Measurements from ENCODE around the gene EEFSEC. TPM values are rescaled to one million over a fixed set of nuclear protein-coding genes. Genes with fewer than 3 reads are reported as not detected.

The EEFSEC gene
- total RNA-seq, 1 donor from 2014 or later: 7.1 TPM

DNA sequence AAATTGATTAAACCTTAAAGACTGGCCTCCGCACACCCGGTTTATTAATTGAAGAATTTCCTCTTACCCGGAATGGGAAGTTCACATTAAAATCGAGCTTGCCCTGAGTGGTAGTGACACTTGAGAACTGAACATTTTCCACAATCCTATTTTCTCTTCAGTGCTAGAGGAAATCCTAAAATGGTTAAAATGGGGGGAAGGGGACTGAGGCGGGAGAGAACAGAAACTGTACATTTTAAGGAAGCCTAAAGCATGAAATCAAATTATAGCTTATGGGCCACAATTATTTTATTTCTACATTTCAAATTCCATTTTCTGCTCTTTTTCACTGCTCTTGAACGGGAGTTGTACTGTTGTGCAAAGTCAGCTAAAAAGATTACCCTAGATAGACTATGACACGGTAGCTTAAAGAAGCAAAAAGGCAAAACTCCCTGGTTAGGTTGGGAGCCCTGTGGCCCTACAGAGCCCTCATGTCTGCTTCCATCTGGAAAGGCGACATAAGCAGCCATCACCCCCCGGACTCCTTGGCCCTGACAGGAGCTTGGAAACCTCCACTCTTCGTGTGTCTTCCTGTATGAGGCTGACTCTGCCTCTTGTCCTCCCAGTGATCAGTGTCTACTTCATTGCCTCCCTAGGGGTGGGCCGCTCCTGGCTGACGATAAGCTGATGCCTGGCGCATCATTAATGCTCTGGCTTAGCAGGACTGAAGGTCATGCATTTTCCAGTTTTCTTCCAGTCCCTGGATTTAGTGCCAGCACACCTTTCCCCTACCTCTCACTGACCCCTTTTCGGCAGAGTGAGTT, 79.3 kb downstream of the EEFSEC start:
- peaks cover 2% of the 10 kb centered on the region for H3K27me3 Mint-ChIP-seq (ENCODE audit: unreplicated experiment)
- H3K27ac Mint-ChIP-seq (ENCODE audit: unreplicated experiment): no peak overlapping the region

DNA sequence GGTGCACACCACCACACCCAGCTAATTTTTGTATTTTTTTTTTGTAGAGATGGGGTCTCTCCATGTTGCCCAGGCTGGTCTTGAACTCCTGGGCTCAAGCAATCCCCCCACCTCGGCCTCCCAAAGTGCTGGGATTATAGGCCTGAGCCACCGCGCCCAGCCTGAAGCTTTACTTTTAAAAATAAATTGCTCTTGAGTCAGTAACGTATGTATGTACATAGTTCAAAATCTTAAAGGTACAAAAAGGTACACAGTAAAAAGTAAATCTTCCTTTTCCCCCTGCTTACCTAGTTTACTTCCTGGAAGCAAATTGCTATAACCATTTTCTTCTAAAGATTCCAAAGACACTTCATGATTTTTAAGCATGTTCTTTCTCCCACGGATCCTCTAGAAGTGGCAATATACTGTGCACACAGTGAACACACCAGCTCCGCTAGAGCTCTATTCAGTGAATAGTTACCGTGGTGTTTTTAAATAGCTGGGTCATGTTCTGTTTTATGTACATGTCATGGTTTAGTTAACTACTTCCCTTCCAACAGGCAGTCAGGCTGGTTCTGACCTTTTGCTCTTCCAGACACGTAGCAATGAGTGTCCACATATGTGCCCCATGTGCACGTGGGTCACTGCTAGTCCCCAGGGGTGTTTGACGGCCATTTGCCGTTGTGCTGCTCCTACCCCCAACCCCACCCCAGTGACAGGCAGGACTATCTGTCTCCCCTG, 82.1 kb downstream of the EEFSEC start:
- H3K9me3 Mint-ChIP-seq (ENCODE audit: unreplicated experiment): no peaks in the 10 kb centered on the region
- peaks cover 2% of the 10 kb centered on the region for H3K27me3 Mint-ChIP-seq (ENCODE audit: unreplicated experiment)
- H3K4me1 Mint-ChIP-seq (ENCODE audit: unreplicated experiment): peaks cover 18% of the 10 kb centered on the region
- H3K27ac Mint-ChIP-seq (ENCODE audit: unreplicated experiment): no peak overlapping the region
- TF ChIP-seq, protein P1, sequence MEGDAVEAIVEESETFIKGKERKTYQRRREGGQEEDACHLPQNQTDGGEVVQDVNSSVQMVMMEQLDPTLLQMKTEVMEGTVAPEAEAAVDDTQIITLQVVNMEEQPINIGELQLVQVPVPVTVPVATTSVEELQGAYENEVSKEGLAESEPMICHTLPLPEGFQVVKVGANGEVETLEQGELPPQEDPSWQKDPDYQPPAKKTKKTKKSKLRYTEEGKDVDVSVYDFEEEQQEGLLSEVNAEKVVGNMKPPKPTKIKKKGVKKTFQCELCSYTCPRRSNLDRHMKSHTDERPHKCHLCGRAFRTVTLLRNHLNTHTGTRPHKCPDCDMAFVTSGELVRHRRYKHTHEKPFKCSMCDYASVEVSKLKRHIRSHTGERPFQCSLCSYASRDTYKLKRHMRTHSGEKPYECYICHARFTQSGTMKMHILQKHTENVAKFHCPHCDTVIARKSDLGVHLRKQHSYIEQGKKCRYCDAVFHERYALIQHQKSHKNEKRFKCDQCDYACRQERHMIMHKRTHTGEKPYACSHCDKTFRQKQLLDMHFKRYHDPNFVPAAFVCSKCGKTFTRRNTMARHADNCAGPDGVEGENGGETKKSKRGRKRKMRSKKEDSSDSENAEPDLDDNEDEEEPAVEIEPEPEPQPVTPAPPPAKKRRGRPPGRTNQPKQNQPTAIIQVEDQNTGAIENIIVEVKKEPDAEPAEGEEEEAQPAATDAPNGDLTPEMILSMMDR (IDR thresholded peaks at IDR 0.05; ENCODE audit: unreplicated experiment): no peak
- H3K36me3 Mint-ChIP-seq (ENCODE audit: low read depth, unreplicated experiment): no peaks in the 10 kb centered on the region
- H3K4me3 Mint-ChIP-seq (ENCODE audit: unreplicated experiment): no peak overlapping the region
- DNase-seq (ENCODE audit: low spot score): no peak

More for the DNA sequence above, 79.3 kb downstream of the EEFSEC start:
- no peaks in the 10 kb centered on the region for H3K36me3 Mint-ChIP-seq (ENCODE audit: low read depth, unreplicated experiment)
- TF ChIP-seq, protein P1 (IDR thresholded peaks at IDR 0.05; ENCODE audit: unreplicated experiment): no peak
- peaks cover 17% of the 10 kb centered on the region for H3K4me1 Mint-ChIP-seq (ENCODE audit: unreplicated experiment)
- DNase-seq (ENCODE audit: low spot score): no peak
- H3K4me3 Mint-ChIP-seq (ENCODE audit: unreplicated experiment): no peak overlapping the region
- no peaks in the 10 kb centered on the region for H3K9me3 Mint-ChIP-seq (ENCODE audit: unreplicated experiment)

DNA sequence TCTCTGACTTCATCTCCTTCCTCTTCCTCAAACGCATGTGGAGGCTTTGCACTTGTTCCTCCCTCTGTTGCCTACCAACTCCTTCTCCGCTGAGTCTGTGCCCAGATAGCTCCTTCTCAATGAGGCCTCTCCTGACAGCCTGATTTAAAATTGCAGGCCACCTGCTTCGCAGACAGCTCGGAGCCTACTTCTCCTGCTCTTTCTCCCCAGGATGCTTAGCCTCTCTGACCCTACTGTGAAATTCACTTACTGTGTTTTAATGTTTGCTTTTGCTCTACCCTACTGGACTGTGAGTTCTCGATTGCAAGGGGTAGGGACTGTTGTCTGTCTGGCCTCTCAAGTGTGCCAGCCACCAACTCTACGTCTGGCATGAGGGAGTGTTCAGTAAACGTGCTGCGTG, 83.4 kb downstream of the EEFSEC start:
- no peaks in the 10 kb centered on the region for H3K9me3 Mint-ChIP-seq (ENCODE audit: unreplicated experiment)
- H3K4me1 Mint-ChIP-seq (ENCODE audit: unreplicated experiment): peaks cover 18% of the 10 kb centered on the region
- no peak overlapping the region for H3K4me3 Mint-ChIP-seq (ENCODE audit: unreplicated experiment)
- TF ChIP-seq, protein P1 (IDR thresholded peaks at IDR 0.05; ENCODE audit: unreplicated experiment): no peak
- H3K27me3 Mint-ChIP-seq (ENCODE audit: unreplicated experiment): peaks cover 2% of the 10 kb centered on the region
- no peaks in the 10 kb centered on the region for H3K36me3 Mint-ChIP-seq (ENCODE audit: low read depth, unreplicated experiment)
- no peak overlapping the region for H3K27ac Mint-ChIP-seq (ENCODE audit: unreplicated experiment)
- no peak for DNase-seq (ENCODE audit: low spot score)

DNA sequence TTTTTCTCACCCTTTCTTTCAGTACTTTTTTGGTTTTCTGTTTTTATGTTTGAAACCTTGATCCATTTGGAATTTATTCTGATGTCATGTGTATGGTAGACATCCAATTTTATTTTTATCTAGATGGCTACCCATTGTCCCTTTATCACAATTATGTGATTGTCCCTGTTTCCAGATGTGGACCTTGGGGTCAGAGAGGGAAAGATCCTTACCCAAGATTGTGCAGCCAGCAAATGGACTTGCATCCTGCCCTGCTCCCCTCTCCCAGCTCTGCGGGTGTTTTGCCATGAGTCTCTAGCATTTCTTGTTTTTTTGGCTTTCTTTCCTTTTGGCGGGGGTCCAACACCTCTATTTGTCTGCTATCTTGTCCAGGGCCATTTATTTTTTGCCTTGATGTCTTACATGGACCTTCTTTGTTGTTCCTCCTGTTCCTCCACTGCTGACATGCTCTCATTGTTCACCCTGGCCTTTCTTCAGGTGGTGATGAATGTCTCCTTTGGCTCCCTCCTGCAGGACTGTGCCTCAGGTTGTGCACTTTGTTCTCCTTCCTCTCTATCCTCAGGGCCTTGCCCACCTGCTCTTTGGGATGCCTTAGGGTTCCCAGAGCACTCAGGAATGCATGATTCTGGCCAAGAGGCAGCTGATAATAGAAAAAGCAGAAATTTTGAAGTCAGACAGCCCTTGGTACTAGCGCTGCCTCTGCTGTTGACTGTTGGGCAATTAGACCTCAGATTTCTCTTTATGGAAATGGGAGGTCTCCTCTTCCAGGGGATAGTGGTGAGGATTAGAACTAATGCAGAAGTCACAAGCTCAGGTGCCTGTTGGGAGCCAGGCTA, 84.3 kb downstream of the EEFSEC start:
- H3K27ac Mint-ChIP-seq (ENCODE audit: unreplicated experiment): no peak overlapping the region
- TF ChIP-seq, protein P1 (IDR thresholded peaks at IDR 0.05; ENCODE audit: unreplicated experiment): no peak
- no peak overlapping the region for H3K4me3 Mint-ChIP-seq (ENCODE audit: unreplicated experiment)
- H3K9me3 Mint-ChIP-seq (ENCODE audit: unreplicated experiment): no peaks in the 10 kb centered on the region
- H3K4me1 Mint-ChIP-seq (ENCODE audit: unreplicated experiment): peaks cover 14% of the 10 kb centered on the region
- DNase-seq (ENCODE audit: low spot score): no peak
- no peaks in the 10 kb centered on the region for H3K36me3 Mint-ChIP-seq (ENCODE audit: low read depth, unreplicated experiment)
- peaks cover 2% of the 10 kb centered on the region for H3K27me3 Mint-ChIP-seq (ENCODE audit: unreplicated experiment)
